Astrocyte (in vitro differentiated cells and primary cell): ENCODE results near the gene TMEM143.

ENCODE experiments used
- CTCF ChIP-seq: IDR thresholded peaks from 2 replicates; pipeline ENCODE4 v1.5.1; 2011; ENCODE audit warnings: low read depth, mild to moderate bottlenecking, inconsistent platforms, low read length, moderate library complexity; ENCODE audit not compliant: insufficient read depth
- EZH2 ChIP-seq: IDR thresholded peaks from 2 replicates; pipeline ENCODE4 v1.6.1; 2012; ENCODE audit warnings: mild to moderate bottlenecking, low read length, inconsistent platforms; ENCODE audit not compliant: insufficient read depth

- no peak for TF ChIP-seq CTCF
- no peak for TF ChIP-seq EZH2
Measured at GRCh38 chr19:48354332-48354992, 9.3 kb downstream of the TMEM143 start.
